Measurements from ENCODE around the gene SENP5. TPM values are rescaled to one million over a fixed set of nuclear protein-coding genes. Genes with fewer than 3 reads are reported as not detected.
A peak's percentile ranks its signal among the peaks of the same experiment; 100 is the strongest.

SENP5 gene
- total RNA-seq, 2 donors from 2014 or later: 54.5 to 68.4 TPM

GRCh38 chr3:196962108-196962929 lies 94.6 kb downstream of the SENP5 start:
- Mint-ChIP-seq H3K9me3 (no peaks in the 10 kb centered on the region), H3K27ac (no peak overlapping the region), H3K4me3 (no peak overlapping the region), H3K27me3 (no peaks in the 10 kb centered on the region), H3K4me1 (ENCODE audit: low read depth in 2 of 2) (peaks cover 0 to under 1% of the 10 kb centered on the region in 2 donors), H3K36me3 (no peaks in the 10 kb centered on the region)
- ATAC-seq: no peak
- DNase-seq (ENCODE audit: low spot score): no peak

- H3K9me3 Mint-ChIP-seq: no peaks in the 10 kb centered on the region
- no peaks in the 10 kb centered on the region for H3K36me3 Mint-ChIP-seq
- no peaks in the 10 kb centered on the region for H3K27me3 Mint-ChIP-seq
- no peak overlapping the region for H3K4me3 Mint-ChIP-seq
- H3K27ac Mint-ChIP-seq: no peak overlapping the region
- DNase-seq (ENCODE audit: low spot score) (no peak), ATAC-seq (no peak)
- H3K4me1 Mint-ChIP-seq (ENCODE audit: low read depth in 2 of 2): peaks cover 4 to 6% of the 10 kb centered on the region in 2 donors
These were observed 95.4 kb downstream of the SENP5 start for GRCh38 chr3:196962930-196963630.

- Mint-ChIP-seq H3K9me3 (no peaks in the 10 kb centered on the region), H3K27ac (no peak overlapping the region), H3K27me3 (no peaks in the 10 kb centered on the region), H3K36me3 (no peaks in the 10 kb centered on the region), H3K4me1 (ENCODE audit: low read depth in 2 of 2) (peaks cover 4 to 6% of the 10 kb centered on the region in 2 donors), H3K4me3 (no peak overlapping the region)
- DNase-seq (ENCODE audit: low spot score): no peak
- no peak for ATAC-seq
These were observed 95.9 kb downstream of the SENP5 start for GRCh38 chr3:196963631-196963953.

DNA sequence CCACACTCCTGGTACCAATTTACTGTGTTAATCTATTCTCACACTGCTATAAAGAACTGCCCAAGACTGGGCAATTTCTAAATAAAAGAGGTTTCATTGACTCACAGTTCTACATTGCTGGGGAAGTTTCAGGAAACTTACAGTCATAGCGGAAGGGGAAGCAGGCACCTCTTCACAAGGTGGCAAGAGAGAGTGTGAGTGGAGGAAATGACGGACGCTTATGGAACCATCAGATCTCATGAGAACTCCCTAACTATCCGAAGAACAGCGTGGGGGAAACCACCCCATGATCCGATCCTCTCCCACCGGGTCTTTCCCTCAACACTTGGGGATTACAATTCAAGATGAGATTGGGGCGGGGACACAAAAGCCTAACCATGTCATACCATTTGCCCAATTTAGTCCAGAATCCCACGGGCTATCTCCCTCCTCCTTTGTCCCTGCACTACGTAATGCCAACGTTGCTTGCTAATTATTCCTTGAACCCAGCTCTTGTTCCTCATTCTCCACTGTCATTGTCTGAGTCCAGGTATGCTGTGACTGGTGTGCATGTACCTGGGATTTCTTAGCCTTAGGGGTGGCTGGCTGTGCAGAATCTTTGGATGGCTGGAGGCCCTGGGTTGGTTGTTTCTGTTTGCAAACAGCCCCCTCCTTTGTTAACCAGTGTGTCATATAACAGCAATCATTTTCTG lies 97.5 kb downstream of the SENP5 start:
- H3K36me3 Mint-ChIP-seq: no peaks in the 10 kb centered on the region
- no peaks in the 10 kb centered on the region for H3K27me3 Mint-ChIP-seq
- no peak overlapping the region for H3K27ac Mint-ChIP-seq
- ATAC-seq (no peak), DNase-seq (ENCODE audit: low spot score) (no peak)
- H3K9me3 Mint-ChIP-seq: no peaks in the 10 kb centered on the region
- peaks cover 6% of the 10 kb centered on the region in 2 donors for H3K4me1 Mint-ChIP-seq (ENCODE audit: low read depth in 2 of 2)
- no peak overlapping the region for H3K4me3 Mint-ChIP-seq

DNA sequence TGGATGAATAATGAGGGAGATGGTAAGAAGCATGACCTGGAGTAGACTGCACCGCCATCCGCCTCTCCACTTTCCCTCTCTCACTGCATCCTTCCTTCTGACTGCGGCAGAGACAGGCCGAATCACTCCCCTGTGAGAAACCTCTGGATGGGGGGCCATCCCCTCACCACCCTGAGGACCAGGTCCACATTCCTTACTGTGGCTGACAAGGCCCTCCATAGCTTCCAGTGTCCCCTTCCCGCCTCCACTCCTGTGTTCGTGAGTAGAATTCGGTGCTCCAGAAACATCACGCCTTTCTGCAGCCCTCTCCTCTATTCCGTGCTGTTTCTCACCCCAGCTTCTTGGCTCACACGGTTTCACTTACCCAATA lies 98.1 kb downstream of the SENP5 start:
- Mint-ChIP-seq H3K4me1 (ENCODE audit: low read depth in 2 of 2) (peaks cover 6 to 11% of the 10 kb centered on the region in 2 donors), H3K27ac (no peak overlapping the region), H3K4me3 (no peak overlapping the region), H3K36me3 (no peaks in the 10 kb centered on the region), H3K9me3 (no peaks in the 10 kb centered on the region), H3K27me3 (peaks cover 0 to under 1% of the 10 kb centered on the region in 2 donors)
- no peak for ATAC-seq
- DNase-seq (ENCODE audit: low spot score): no peak

- DNase-seq (ENCODE audit: low spot score): no peak
- Mint-ChIP-seq H3K4me1 (ENCODE audit: low read depth in 2 of 2) (peaks cover 6 to 12% of the 10 kb centered on the region in 2 donors), H3K27ac (no peak overlapping the region), H3K36me3 (no peaks in the 10 kb centered on the region), H3K4me3 (peak overlapping the region; percentile 34), H3K27me3 (peaks cover 0 to 2% of the 10 kb centered on the region in 2 donors), H3K9me3 (no peaks in the 10 kb centered on the region)
- no peak for ATAC-seq
These were observed 99.0 kb downstream of the SENP5 start for GRCh38 chr3:196966526-196967401.

DNA sequence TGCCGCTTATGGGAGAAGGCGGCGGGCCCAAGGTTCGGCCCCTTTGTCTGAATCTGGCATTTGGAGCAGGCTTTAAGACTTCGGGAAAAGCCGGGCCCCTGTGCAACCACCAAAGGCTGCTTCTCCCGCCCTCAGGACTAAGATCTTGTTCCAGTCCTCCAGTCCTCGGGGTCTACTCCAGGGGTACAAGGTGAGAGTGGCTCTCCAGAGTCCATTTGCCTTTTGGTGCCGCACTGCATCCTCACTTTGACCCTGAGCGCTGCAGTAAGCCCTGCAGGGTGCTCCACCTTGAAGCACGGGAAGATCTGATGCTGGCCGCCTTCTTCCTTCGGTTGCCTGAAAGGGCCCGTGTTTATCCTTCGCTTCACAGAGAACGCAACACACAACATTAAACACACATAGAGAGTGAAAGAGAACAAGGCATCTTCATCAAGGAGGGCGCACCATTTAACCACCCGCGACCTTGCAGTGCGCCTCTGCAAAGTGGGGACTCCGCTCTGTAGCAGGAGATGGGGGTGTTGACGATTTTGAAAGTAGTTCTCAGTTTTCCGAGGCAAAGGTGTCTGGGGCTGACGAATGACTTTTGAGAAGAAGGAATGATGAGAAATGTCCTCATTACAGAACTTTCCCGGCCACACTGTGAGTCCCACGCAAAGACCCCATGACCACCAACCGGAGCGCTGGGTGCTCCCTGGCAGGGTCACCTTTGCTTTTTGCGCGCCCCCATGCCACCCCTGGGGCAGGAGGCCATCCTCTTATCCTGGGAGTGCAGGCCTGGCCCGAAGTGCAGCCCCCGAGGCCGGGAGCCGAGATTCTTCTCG lies 99.9 kb downstream of the SENP5 start:
- no peaks in the 10 kb centered on the region for H3K9me3 Mint-ChIP-seq
- no peak for DNase-seq (ENCODE audit: low spot score)
- H3K27ac Mint-ChIP-seq: no peak overlapping the region

DNA sequence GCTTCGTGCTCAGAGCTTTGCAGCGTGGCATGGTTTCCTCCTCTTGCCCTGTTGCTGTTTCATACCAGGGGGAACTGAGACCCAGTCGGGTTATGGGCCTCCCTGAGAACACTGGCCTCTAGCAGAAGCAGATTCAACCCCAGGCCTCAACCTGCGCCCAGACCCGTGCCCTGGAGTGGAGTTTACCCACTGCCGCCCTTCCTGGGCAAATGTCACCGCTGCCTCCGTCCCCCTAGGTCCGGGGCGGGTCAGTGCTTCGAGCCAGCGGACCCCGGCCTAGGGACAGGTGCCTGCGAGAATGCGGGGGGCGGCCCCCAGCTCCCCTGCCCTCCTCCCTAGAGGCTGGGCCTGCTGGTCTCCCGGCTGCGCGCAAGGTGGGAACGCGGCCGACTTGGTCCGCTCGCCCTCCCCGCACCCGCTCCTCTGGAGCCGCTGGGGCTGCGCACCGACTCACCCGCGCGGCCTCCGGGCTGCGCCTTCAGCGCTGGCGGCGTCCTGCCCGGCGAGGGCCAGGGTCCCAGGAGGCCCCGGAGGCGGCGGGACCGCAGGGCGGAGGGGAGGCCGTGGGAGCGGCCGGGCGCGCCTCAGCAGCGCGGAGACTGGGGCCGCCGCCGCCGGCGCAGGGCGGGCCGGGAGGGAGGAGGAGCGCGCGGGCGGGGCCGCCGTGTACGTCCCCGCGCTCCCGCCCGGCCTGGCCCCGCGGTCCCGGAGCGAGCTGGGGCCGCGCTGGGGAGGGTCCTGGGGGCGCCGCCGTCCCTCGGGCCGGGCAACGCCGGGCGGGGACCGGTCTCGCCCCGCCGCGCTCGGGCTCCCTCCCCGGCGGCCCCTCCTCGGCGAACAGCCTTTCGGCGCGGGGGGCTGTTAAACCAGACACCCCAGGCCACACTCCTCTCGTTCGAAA lies 100.8 kb downstream of the SENP5 start, which contains the start of gene PIGZ:
PIGZ (minus strand) TSS at position 601 of the 901 bp plus-strand sequence. CDS start 16,802 bp downstream, outside the sequence.
- H3K4me3 Mint-ChIP-seq: peak within 1 kb of the TSS; percentile 77
- peaks cover 0 to 2% of the 10 kb centered on the region in 2 donors for H3K27me3 Mint-ChIP-seq
- H3K27ac Mint-ChIP-seq: no peak within 1 kb of the TSS
- DNase-seq (ENCODE audit: low spot score): peak; percentile 73
- H3K9me3 Mint-ChIP-seq: no peaks in the 10 kb centered on the region
- H3K4me1 Mint-ChIP-seq (ENCODE audit: low read depth in 2 of 2): peaks cover 6 to 12% of the 10 kb centered on the region in 2 donors
- no peaks in the 10 kb centered on the region for H3K36me3 Mint-ChIP-seq
- ATAC-seq: peak; percentile 83 to 84

More for the DNA sequence above, 99.9 kb downstream of the SENP5 start:
- Mint-ChIP-seq H3K4me1 (ENCODE audit: low read depth in 2 of 2) (peaks cover 6 to 12% of the 10 kb centered on the region in 2 donors), H3K4me3 (peak overlapping the region; percentile 69), H3K36me3 (no peaks in the 10 kb centered on the region), H3K27me3 (peaks cover 0 to 2% of the 10 kb centered on the region in 2 donors)
- ATAC-seq: no peak

- H3K4me1 Mint-ChIP-seq (ENCODE audit: low read depth in 2 of 2): peaks cover 6 to 12% of the 10 kb centered on the region in 2 donors
- H3K4me3 Mint-ChIP-seq: peak overlapping the region; percentile 77
- DNase-seq (ENCODE audit: low spot score) (peak; percentile 80), ATAC-seq (peak; percentile 78 to 82)
- no peak overlapping the region for H3K27ac Mint-ChIP-seq
- peaks cover 0 to 2% of the 10 kb centered on the region in 2 donors for H3K27me3 Mint-ChIP-seq
- H3K36me3 Mint-ChIP-seq: no peaks in the 10 kb centered on the region
- no peaks in the 10 kb centered on the region for H3K9me3 Mint-ChIP-seq
These were observed 101.5 kb downstream of the SENP5 start for GRCh38 chr3:196969134-196969659.

- ATAC-seq (peak; percentile 81 to 88), DNase-seq (ENCODE audit: low spot score) (peak; percentile 79)
- Mint-ChIP-seq H3K4me1 (ENCODE audit: low read depth in 2 of 2) (peaks cover 6 to 12% of the 10 kb centered on the region in 2 donors), H3K36me3 (no peaks in the 10 kb centered on the region), H3K9me3 (no peaks in the 10 kb centered on the region), H3K27ac (peak overlapping the region; percentile 42 to 62), H3K4me3 (peak overlapping the region; percentile 63), H3K27me3 (peaks cover 0 to 5% of the 10 kb centered on the region in 2 donors)
These were observed 102.2 kb downstream of the SENP5 start for GRCh38 chr3:196969660-196970546.
